ENCODE data around the gene FXYD2. TPM values are rescaled to one million over a fixed set of nuclear protein-coding genes. Genes with fewer than 3 reads are reported as not detected.

Gene FXYD2
- total and polyA plus RNA-seq, 2 of the 13 experiments (the other 11 are each of a cell fraction or from before 2014, with no cell fraction given) = 45.9 to 106 TPM

DNA sequence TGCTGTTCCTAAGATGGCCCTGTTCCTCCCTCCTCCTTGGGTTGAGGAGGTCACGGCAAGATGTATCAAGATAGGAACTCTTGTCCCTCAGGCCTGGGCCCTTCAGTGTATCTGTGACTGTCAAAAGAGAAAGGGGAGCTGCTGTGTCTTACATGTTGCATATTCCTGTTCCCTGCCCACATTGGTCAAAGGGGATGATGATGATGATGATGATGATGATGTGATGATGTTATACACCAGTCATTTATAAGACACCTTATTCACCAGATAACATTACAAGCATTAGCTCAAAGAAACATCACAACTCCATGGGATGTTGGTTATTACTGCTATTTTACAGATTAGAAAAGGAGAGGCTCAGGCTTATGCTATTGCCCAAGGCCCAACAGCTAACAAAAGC lies 38.2 kb upstream of the FXYD2 start:
- no peaks in the 10 kb centered on the region for H3K79me2 ChIP-seq (ENCODE audit: insufficient read depth, low read length)
- intact Hi-C loops (cut with micrococcal nuclease; ENCODE audit: unreplicated experiment) (no loop called here), in situ Hi-C loops (cut with HindIII; ENCODE audit: extremely low pct_ligation_motif_present, low pct_unique_long_range_greater_than_20kb) (no loop called here)
- WGBS (ENCODE audit: low lambda C conversion rate) = 50% methylated on average over 1 of the region's 1 CpG
- H4K20me1 ChIP-seq (ENCODE audit: insufficient read depth, low read length) = no peaks in the 10 kb centered on the region
- H3K9me3 ChIP-seq (ENCODE audit: low read length) = no peaks in the 10 kb centered on the region
- ChIA-PET POLR2A (no interaction called here), CTCF (ENCODE audit: low intra/inter-chr PET ratio, low total read pairs) (no interaction called here)
- H3K27me3 ChIP-seq (ENCODE audit: control insufficient read depth in 1 of 2, insufficient read depth in 2 of 2, low read length in 2 of 2) = peaks cover 4 to 45% of the 10 kb centered on the region in 2 experiments; a peak in 4 of 5 replicates
- ATAC-seq (no peak), DNase-seq (ENCODE audit: low spot score) (no peak), FAIRE-seq (no peak)
- H3K4me2 ChIP-seq (ENCODE audit: low read depth, low read length) = no peak overlapping the region
- BruUV-seq (replicated peaks) = no TSS peak
- H3K27ac ChIP-seq (ENCODE audit: extremely low read length, insufficient read depth, low read length) = no peak overlapping the region
- no peaks in the 10 kb centered on the region for H3K4me1 ChIP-seq (ENCODE audit: insufficient read depth, low read length)
- TF ChIP-seq CREB1 (IDR thresholded peaks at IDR 0.05) = peak; percentile 62; the same call in 1 of the 2 replicates
- TF ChIP-seq CREB1 (CRISPR knock-in tag; IDR thresholded peaks at IDR 0.05) = no peak
- TF ChIP-seq KLF11 (CRISPR knock-in tag; IDR thresholded peaks at IDR 0.05) = no peak
- TF ChIP-seq FIP1L1 (IDR thresholded peaks at IDR 0.05; ENCODE audit: borderline replicate concordance, insufficient read depth, low read depth, low read length) = no peak
- no peak overlapping the region for H3K4me3 ChIP-seq (replicated peaks in 1 of 3; ENCODE audit: insufficient read depth in 1 of 3, low read depth in 2 of 3, low read length in 3 of 3)
- H3K36me3 ChIP-seq (replicated peaks in 1 of 2; ENCODE audit: control insufficient read depth in 1 of 2, insufficient read depth in 2 of 2, low read length in 2 of 2) = no peaks in the 10 kb centered on the region
- no peak overlapping the region for H2AFZ ChIP-seq (ENCODE audit: low read length)
- H3K9ac ChIP-seq (ENCODE audit: insufficient read depth, low read depth, low read length) = no peak overlapping the region

DNA sequence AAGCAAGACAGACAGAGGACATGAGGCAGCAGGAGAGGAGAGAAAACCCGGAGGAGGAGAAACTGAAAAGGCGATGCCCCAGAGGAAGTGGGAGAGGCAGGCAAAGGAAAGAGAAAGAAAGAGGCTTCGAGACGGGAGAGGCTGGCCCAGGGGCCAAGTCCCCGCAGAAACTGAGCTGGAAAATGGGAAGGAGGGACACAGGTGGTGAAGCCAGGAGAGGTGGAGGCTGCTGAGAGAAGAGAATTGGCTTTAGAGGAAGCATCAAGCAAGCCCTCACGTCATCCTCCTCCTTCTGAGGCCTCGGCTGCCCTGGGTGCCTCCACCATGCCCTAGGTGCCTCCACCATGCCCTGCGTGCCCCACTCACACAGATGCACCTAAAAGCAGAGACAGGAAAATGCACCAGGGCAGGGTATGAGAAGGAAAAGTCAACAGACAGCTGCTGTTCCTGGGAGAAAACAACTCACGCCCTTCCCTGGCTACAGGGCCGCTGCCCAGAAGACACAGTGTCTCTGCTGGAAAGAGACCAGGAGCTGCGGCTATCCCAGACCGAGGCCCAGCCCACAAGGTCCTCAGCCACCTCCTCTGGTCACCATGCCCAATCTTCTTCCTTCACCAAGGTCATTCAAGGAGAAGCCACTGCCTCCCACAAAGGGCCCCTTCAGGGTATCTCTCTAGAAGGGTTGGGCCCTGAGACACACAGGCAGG lies 37.6 kb upstream of the FXYD2 start:
- ChIA-PET CTCF (ENCODE audit: low intra/inter-chr PET ratio, low total read pairs) (no interaction called here), POLR2A (no interaction called here)
- BruUV-seq (replicated peaks) = no TSS peak
- no peak overlapping the region for H3K9ac ChIP-seq (ENCODE audit: insufficient read depth, low read depth, low read length)
- H3K4me1 ChIP-seq (ENCODE audit: insufficient read depth, low read length) = no peaks in the 10 kb centered on the region
- H3K4me2 ChIP-seq (ENCODE audit: low read depth, low read length) = no peak overlapping the region
- no peak for ATAC-seq
- DNase-seq (ENCODE audit: low spot score) = no peak
- no peak overlapping the region for H3K27ac ChIP-seq (ENCODE audit: extremely low read length, insufficient read depth, low read length)
- H3K9me3 ChIP-seq (ENCODE audit: low read length) = no peaks in the 10 kb centered on the region
- H2AFZ ChIP-seq (ENCODE audit: low read length) = no peak overlapping the region
- in situ Hi-C loops (cut with HindIII; ENCODE audit: extremely low pct_ligation_motif_present, low pct_unique_long_range_greater_than_20kb) (no loop called here), intact Hi-C loops (cut with micrococcal nuclease; ENCODE audit: unreplicated experiment) (no loop called here)
- no peak overlapping the region for H3K4me3 ChIP-seq (replicated peaks in 1 of 3; ENCODE audit: insufficient read depth in 1 of 3, low read depth in 2 of 3, low read length in 3 of 3)
- 4% methylated on average over 11 of the region's 12 CpGs for WGBS (ENCODE audit: low lambda C conversion rate)
- H3K27me3 ChIP-seq (ENCODE audit: control insufficient read depth in 1 of 2, insufficient read depth in 2 of 2, low read length in 2 of 2) = peaks cover 4 to 42% of the 10 kb centered on the region in 2 experiments; a peak in 4 of 5 replicates
- FAIRE-seq = no peak
- H4K20me1 ChIP-seq (ENCODE audit: insufficient read depth, low read length) = no peaks in the 10 kb centered on the region
- H3K79me2 ChIP-seq (ENCODE audit: insufficient read depth, low read length) = no peaks in the 10 kb centered on the region
- no peaks in the 10 kb centered on the region for H3K36me3 ChIP-seq (replicated peaks in 1 of 2; ENCODE audit: control insufficient read depth in 1 of 2, insufficient read depth in 2 of 2, low read length in 2 of 2)
- no peak for TF ChIP-seq RELA (CRISPR knock-in tag; IDR thresholded peaks at IDR 0.05)
- TF ChIP-seq HDAC6 (IDR thresholded peaks at IDR 0.05; ENCODE audit: low read depth, low read length) = no peak
- TF ChIP-seq ZNF101 (CRISPR knock-in tag; IDR thresholded peaks at IDR 0.05; ENCODE audit: borderline replicate concordance, low read depth) = no peak
- TF ChIP-seq RXRA (CRISPR knock-in tag; IDR thresholded peaks at IDR 0.05) = no peak
- TF ChIP-seq SMAD1 (CRISPR knock-in tag; IDR thresholded peaks at IDR 0.05; ENCODE audit: borderline replicate concordance, low read depth) = no peak
- no peak for TF ChIP-seq ZEB1 (IDR thresholded peaks at IDR 0.05; ENCODE audit: insufficient replicate concordance, low read depth)
- no peak for TF ChIP-seq ERF (CRISPR knock-in tag; IDR thresholded peaks at IDR 0.05)
- no peak for TF ChIP-seq ZNF792 (CRISPR knock-in tag; IDR thresholded peaks at IDR 0.05)
- no peak for TF ChIP-seq GTF3A (CRISPR knock-in tag; conservative IDR thresholded peaks at IDR 0.05)

Data from HepG2 (cell line).